Calu3 (cell line): ENCODE data around the gene NEU2. TPM values are rescaled to one million over a fixed set of nuclear protein-coding genes. Genes with fewer than 3 reads are reported as not detected.

ENCODE experiments used
- BruUV-seq: library from RNA; stranded (reverse); fragments of 400-500 nt; replicated peaks from 2 replicates; lab custom pipeline; 2021; lab: Mats Ljungman, UMichigan
- CTCF ChIA-PET: fragments of 300-600 bp; sonication (Branson Sonifier 250); formaldehyde crosslinking; loops from one replicate; lab custom pipeline; 2022; ENCODE audit warnings: antibody characterized with exemption; lab: Charles Lee
- DNase-seq: peaks from one replicate; pipeline ENCODE4 v3.0.0; 2022
- H3K27ac Mint-ChIP-seq: one replicate; pipeline ENCODE4 v1.8.0; 2022; ENCODE audit warnings: mixed read lengths; ENCODE audit not compliant: unreplicated experiment
- H3K27me3 Mint-ChIP-seq: one replicate; pipeline ENCODE4 v1.8.0; 2022; ENCODE audit warnings: mixed read lengths; ENCODE audit not compliant: unreplicated experiment
- H3K36me3 Mint-ChIP-seq: one replicate; pipeline ENCODE4 v1.8.0; 2022; ENCODE audit warnings: mild to moderate bottlenecking, moderate library complexity, mixed read lengths; ENCODE audit not compliant: insufficient read depth, unreplicated experiment
- H3K4me1 Mint-ChIP-seq: one replicate; pipeline ENCODE4 v1.8.0; 2022; ENCODE audit warnings: mild to moderate bottlenecking, low read depth, mixed read lengths; ENCODE audit not compliant: unreplicated experiment
- H3K4me3 Mint-ChIP-seq: one replicate; pipeline ENCODE4 v1.8.0; 2022; ENCODE audit warnings: mild to moderate bottlenecking, low read depth, moderate library complexity, mixed read lengths; ENCODE audit not compliant: unreplicated experiment
- H3K9me3 Mint-ChIP-seq: one replicate; pipeline ENCODE4 v1.8.0; 2022; ENCODE audit warnings: low read depth, mixed read lengths; ENCODE audit not compliant: unreplicated experiment
- intact Hi-C: fragments of 100-400 bp; cut with micrococcal nuclease; formaldehyde crosslinking; loops from one replicate; pipeline ENCODE4 v1.10.0; 2022; ENCODE audit not compliant: unreplicated experiment
- total RNA-seq: library from RNA; stranded (reverse); gene quantifications from 2 replicates; pipeline ENCODE4 v1.2.3, GENCODE V29; 2022
- TF ChIP-seq, protein P1 (sequence below): fragments of 200-600 bp; IDR thresholded peaks from one replicate; pipeline ENCODE4 v1.8.0; 2022; ENCODE audit warnings: antibody characterized with exemption; ENCODE audit not compliant: unreplicated experiment

The NEU2 gene
- total RNA-seq, 1 experiment from 2014 or later: not detected

DNA sequence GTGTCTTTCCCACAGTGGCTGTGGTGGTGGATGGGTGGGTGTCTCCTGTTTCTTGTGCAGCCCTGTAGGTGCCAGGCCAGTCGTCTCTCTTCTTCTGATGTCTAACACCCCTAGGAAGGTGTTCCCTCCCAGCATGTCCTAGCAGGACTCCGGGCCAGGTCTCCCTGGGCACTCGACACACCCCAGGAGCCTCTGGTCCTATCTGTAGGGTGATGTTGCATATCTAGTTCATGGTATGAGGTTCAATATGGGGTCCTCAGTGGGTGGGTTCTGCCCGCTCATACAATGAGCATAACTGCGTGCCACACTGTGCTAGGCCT is 33.8 kb upstream of the NEU2 start:
- intact Hi-C loops: no loop called here
- no TSS peak for BruUV-seq
- TF ChIP-seq, protein P1, sequence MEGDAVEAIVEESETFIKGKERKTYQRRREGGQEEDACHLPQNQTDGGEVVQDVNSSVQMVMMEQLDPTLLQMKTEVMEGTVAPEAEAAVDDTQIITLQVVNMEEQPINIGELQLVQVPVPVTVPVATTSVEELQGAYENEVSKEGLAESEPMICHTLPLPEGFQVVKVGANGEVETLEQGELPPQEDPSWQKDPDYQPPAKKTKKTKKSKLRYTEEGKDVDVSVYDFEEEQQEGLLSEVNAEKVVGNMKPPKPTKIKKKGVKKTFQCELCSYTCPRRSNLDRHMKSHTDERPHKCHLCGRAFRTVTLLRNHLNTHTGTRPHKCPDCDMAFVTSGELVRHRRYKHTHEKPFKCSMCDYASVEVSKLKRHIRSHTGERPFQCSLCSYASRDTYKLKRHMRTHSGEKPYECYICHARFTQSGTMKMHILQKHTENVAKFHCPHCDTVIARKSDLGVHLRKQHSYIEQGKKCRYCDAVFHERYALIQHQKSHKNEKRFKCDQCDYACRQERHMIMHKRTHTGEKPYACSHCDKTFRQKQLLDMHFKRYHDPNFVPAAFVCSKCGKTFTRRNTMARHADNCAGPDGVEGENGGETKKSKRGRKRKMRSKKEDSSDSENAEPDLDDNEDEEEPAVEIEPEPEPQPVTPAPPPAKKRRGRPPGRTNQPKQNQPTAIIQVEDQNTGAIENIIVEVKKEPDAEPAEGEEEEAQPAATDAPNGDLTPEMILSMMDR: no peak
- Mint-ChIP-seq H3K27ac (no peak overlapping the region), H3K9me3 (peaks cover 1% of the 10 kb centered on the region), H3K27me3 (no peaks in the 10 kb centered on the region), H3K36me3 (no peaks in the 10 kb centered on the region), H3K4me1 (no peaks in the 10 kb centered on the region), H3K4me3 (no peak overlapping the region)
- DNase-seq: no peak
- CTCF ChIA-PET: no interaction called here

DNA sequence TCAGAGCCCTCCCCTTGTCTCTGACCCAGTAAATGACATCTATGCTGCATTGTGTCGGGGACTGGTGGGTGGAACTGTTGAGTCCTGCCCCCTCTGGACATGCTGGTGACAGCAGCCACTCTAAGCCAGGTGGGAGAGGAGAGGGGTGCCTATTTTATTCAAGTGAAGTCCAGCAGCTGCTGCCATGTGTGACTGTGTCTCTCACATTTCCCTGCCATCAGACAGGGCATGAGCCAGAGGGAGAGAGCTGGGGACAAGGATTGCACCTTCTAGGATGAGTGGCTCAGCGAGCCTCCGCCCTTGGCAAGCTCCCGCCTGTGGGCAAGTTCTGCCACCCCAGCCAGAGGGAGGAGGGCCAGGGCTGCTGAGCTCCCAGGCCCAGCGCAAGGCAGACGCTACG is 33.1 kb upstream of the NEU2 start:
- TF ChIP-seq, protein P1: no peak
- BruUV-seq: no TSS peak
- DNase-seq: no peak
- Mint-ChIP-seq H3K36me3 (no peaks in the 10 kb centered on the region), H3K4me1 (no peaks in the 10 kb centered on the region), H3K4me3 (no peak overlapping the region), H3K27ac (no peak overlapping the region), H3K9me3 (no peaks in the 10 kb centered on the region), H3K27me3 (peaks cover 7% of the 10 kb centered on the region)
- CTCF ChIA-PET: no interaction called here
- intact Hi-C loops: no loop called here

DNA sequence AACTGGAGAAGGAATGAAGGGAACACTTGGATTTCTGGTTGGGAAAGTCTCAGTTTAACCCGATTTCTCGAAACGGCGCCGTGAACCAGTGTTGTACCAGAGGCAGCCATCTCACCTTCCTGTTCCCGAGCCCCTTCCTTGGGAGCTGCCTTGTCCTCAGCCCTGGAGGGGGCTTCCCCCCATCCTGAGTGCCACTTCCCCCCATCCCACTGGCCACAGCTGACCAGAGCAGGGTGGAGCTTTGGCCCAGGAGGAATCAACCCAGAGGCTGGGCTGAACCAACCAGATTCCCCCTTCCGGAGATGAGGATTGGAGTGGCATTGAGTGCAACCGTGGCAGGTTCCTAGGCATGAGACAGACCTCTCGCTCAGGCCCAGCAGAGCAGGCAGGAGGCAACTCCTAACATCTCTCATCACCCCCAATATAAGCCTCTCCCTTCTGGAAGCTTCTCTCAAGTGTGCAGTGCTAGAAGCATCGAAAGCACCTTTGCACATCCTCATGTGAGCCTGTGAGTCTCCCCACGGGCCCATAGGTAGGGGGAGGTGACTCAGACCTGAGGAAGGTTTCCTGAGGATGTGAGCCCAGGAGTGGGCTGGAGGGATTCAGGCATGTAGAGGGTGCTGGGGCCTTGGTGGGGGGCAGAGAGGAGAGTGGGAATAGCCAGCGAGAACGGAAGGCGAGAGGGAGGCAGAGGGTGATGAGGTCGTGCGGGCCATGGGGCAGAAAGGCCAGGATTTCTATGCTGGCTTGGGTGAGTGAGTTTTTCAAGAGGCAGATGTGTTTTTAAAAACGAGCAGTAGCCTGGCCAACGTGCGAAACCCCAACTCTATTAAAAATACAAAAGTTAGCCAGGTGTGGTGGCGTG is 31.4 kb upstream of the NEU2 start:
- intact Hi-C loops: no loop called here
- no peaks in the 10 kb centered on the region for H3K4me1 Mint-ChIP-seq
- H3K27ac Mint-ChIP-seq: no peak overlapping the region
- TF ChIP-seq, protein P1: no peak
- no peak for DNase-seq
- BruUV-seq: no TSS peak
- H3K4me3 Mint-ChIP-seq: no peak overlapping the region
- CTCF ChIA-PET: no interaction called here
- peaks cover 24% of the 10 kb centered on the region for H3K27me3 Mint-ChIP-seq
- no peaks in the 10 kb centered on the region for H3K9me3 Mint-ChIP-seq
- no peaks in the 10 kb centered on the region for H3K36me3 Mint-ChIP-seq

DNA sequence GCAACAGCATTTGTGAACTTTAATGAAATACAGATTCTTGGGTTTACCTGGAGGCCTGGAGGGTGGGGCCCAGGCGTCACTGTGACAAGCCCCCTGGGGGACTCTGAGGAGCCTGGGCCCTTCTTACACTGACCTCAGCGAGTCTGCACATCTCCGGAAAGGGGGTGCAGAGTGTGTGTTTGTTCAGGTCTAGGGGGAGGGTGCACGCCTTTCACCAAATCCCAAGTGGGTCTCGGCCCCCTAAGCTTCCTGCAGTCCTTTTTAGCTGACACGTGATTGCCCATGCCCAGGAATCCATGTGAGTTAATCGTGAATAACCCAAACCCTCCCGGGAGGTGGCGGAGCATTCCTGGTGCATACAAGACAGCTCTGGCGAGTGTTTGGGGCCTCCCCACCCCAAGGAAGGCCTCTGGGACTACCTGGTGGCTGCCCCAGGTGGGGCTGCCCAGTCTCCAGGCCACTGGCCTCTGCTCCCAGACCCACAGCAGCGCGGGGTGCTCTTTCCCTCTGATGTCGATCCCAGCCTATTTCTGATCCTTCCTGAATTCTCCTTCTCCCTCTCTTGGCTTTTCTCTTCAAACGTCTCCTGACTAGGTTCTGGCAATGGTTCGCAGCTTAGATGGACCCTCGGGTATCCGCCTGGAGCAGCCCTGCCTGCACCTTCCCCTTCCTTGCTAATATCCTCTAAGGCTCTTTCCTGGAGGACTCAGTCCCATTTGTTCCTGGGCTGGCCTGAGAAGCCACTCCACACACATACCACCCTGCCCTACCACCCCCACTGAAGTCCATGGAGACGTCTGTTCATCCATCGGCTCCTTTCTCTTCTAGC is 29.4 kb upstream of the NEU2 start:
- TF ChIP-seq, protein P1: no peak
- intact Hi-C loops: no loop called here
- no peak overlapping the region for H3K4me3 Mint-ChIP-seq
- no peaks in the 10 kb centered on the region for H3K9me3 Mint-ChIP-seq
- no TSS peak for BruUV-seq
- no peaks in the 10 kb centered on the region for H3K4me1 Mint-ChIP-seq
- H3K27ac Mint-ChIP-seq: no peak overlapping the region
- CTCF ChIA-PET: interaction anchor here (0.7 kb wide), 1 partner anchor 329 kb away, joined by 3 read pairs; no protein-coding TSS in a partner anchor
- DNase-seq: no peak
- no peaks in the 10 kb centered on the region for H3K36me3 Mint-ChIP-seq
- peaks cover 24% of the 10 kb centered on the region for H3K27me3 Mint-ChIP-seq
